ENCODE measurements around the gene CTSV.
"Not testable (repeated sequence)": the region's sequence is repeated elsewhere in the genome, so short reads cannot be mapped to it uniquely, and the experiment has no call there.

- TF ChIP-seq CTCF (IDR thresholded peaks at IDR 0.05; ENCODE audit: insufficient read depth, low read length); SPI1 (IDR thresholded peaks at IDR 0.05; ENCODE audit: borderline replicate concordance, low read depth); REST (IDR thresholded peaks at IDR 0.05; ENCODE audit: insufficient replicate concordance, low read depth): not testable (repeated sequence)
- TF ChIP-seq GABPA (IDR thresholded peaks at IDR 0.05; ENCODE audit: low read depth) (peak; percentile 82), POLR2AphosphoS5 (IDR thresholded peaks at IDR 0.05; ENCODE audit: low read depth) (peak; percentile 69; the same call in 1 of the 2 replicates)
Observed at GRCh38 chr9:97013151-97014132, 25.5 kb downstream of the CTSV start.

Measured in HL-60 (cell line).